Sigmoid colon (tissue), 7 donors: ENCODE measurements around the gene ALAS1. TPM values are rescaled to one million over a fixed set of nuclear protein-coding genes. Genes with fewer than 3 reads are reported as not detected.

Experiments
- DNase-seq: peaks from one replicate; pipeline ENCODE4 v3.0.0-alpha.2; 2019
- H3K27ac ChIP-seq, 4 donors: fragments of 200-600 bp; sonication (generic); one replicate each; pipeline ENCODE4 v1.5.1; 2016 to 2019; ENCODE audit warnings: mild to moderate bottlenecking in 1 of 4
- H3K27me3 ChIP-seq, 3 donors: fragments of 200-600 bp; sonication (generic); one replicate each; pipeline ENCODE4 v1.5.1; 2019; ENCODE audit warnings: mild to moderate bottlenecking in 1 of 3
- H3K36me3 ChIP-seq, 4 donors: fragments of 200-600 bp; sonication (generic); one replicate each; pipeline ENCODE4 v1.5.1; 2016 to 2019
- H3K4me1 ChIP-seq, 4 donors: fragments of 200-600 bp; sonication (generic); one replicate each; pipeline ENCODE4 v1.5.1; 2017 to 2019
- H3K4me3 ChIP-seq, 4 donors: fragments of 200-600 bp; sonication (generic); one replicate each; pipeline ENCODE4 v1.5.1; 2017 to 2019; ENCODE audit warnings: mild to moderate bottlenecking in 2 of 4, moderate library complexity in 1 of 4
- H3K9me3 ChIP-seq, 4 donors: fragments of 200-600 bp in 3 of 4; sonication (generic) in 3 of 4; one replicate each; pipeline versions ENCODE4 v1.5.1 to v1.6.1; 2013 to 2019
- CTCF ChIP-seq, 4 experiments: fragments of 450-650 bp in 3 of 4; fragments of 200-600 bp in 1 of 4; IDR thresholded peaks; one replicate each; pipeline ENCODE4 v1.5.1; 2016 to 2019; ENCODE audit warnings: antibody characterized with exemption in 4 of 4, mild to moderate bottlenecking in 3 of 4, moderate library complexity in 2 of 4
- EP300 ChIP-seq, 4 donors: sonication (generic); formaldehyde crosslinking; IDR thresholded peaks; one replicate each; pipeline ENCODE4 v1.6.1; 2017; ENCODE audit warnings: antibody characterized with exemption in 4 of 4
- POLR2A ChIP-seq, 2 donors: fragments of 450-650 bp; IDR thresholded peaks; one replicate each; pipeline ENCODE4 v1.6.1; 2016; ENCODE audit warnings: antibody characterized with exemption in 2 of 2, mild to moderate bottlenecking in 2 of 2, moderate library complexity in 2 of 2
- POLR2AphosphoS5 ChIP-seq, 4 donors: sonication (generic); formaldehyde crosslinking; IDR thresholded peaks; one replicate each; pipeline ENCODE4 v1.6.1; 2017; ENCODE audit warnings: antibody characterized with exemption in 4 of 4
- WGBS, 2 donors: extraction: QIAGEN DNeasy Blood & Tissue Kit; methylation state at CpG; one replicate each; pipeline ENCODE4 v1.1.7; 2013; 5-methylcytosine and 5-hydroxymethylcytosine counted together
- intact Hi-C: fragments of 100-400 bp; cut with DNase I; formaldehyde crosslinking; loops from one replicate; pipeline ENCODE4 v1.15.1; 2023
- polyA plus RNA-seq, 3 donors: library from polyadenylated mRNA; stranded (reverse); fragments of 200-250 nt; gene quantifications; one replicate each; pipeline ENCODE4 v1.2.3, GENCODE V29; 2013
- total RNA-seq, 4 donors: library from RNA; depleted of rRNA; stranded (reverse); fragments of >200 nt; gene quantifications; one replicate each; pipeline ENCODE4 v1.1.0, GENCODE V29; 2016
- donor health status: healthy with polysubstance abuse.
- donor health status: Bipolar disorder and iron deficiency.
- donor health status: healthy.

The ALAS1 gene
- total and polyA plus RNA-seq, 7 donors, result 23.2 to 121 (median 27.3) TPM

DNA sequence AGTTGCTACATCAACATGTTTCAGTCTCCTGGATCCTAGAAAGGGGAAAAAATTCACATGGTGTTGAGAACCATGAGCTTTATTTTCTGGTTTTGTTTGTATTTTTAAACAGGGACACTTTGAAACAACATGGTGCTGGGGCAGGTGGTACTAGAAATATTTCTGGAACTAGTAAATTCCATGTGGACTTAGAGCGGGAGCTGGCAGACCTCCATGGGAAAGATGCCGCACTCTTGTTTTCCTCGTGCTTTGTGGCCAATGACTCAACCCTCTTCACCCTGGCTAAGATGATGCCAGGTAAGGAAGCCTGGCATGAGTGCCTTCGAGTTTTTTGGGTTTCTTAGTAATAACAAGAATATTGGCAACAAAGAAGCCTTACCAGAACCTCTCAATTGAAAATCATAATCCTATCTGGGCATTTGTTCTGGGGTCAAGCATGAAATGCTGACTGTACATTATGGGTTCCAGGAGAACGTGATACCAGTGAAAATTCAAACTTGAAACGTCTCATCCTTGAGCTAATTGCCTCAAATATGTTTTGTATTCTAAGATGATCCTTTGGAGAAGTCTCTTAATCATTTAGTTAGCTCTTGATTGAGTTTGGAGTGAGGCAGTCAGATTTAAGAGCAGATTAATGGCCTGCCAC is 7.9 kb downstream of the ALAS1 start:
- Histone ChIP-seq H3K4me3 (no peak overlapping the region), H3K27ac (no peak overlapping the region), H3K36me3 (peaks cover 50 to 100% (median 78%) of the 10 kb centered on the region in 4 donors), H3K27me3 (no peaks in the 10 kb centered on the region), H3K9me3 (no peaks in the 10 kb centered on the region), H3K4me1 (peaks cover 0 to 8% (median 3%) of the 10 kb centered on the region in 4 donors)
- WGBS, 2 donors, result 89% methylated on average over 6 of the region's 6 CpGs
- DNase-seq, result no peak
- intact Hi-C loops, result no loop called here
- TF ChIP-seq EP300 (IDR thresholded peaks at IDR 0.05), result no peak
- TF ChIP-seq POLR2AphosphoS5 (IDR thresholded peaks at IDR 0.05), result no peak
- TF ChIP-seq CTCF (IDR thresholded peaks at IDR 0.05), result no peak
- no peak for TF ChIP-seq POLR2A (IDR thresholded peaks at IDR 0.05)

- Histone ChIP-seq H3K9me3 (no peaks in the 10 kb centered on the region), H3K4me1 (no peaks in the 10 kb centered on the region), H3K4me3 (no peak overlapping the region), H3K27me3 (no peaks in the 10 kb centered on the region), H3K27ac (no peak overlapping the region), H3K36me3 (peaks cover 58 to 100% (median 91%) of the 10 kb centered on the region in 4 donors)
- WGBS, 2 donors, result 91 to 96% methylated on average over 4 of the region's 4 CpGs
- TF ChIP-seq POLR2AphosphoS5 (IDR thresholded peaks at IDR 0.05) (no peak), CTCF (IDR thresholded peaks at IDR 0.05) (no peak), POLR2A (IDR thresholded peaks at IDR 0.05) (no peak), EP300 (IDR thresholded peaks at IDR 0.05) (no peak)
- no peak for DNase-seq
- intact Hi-C loops, result no loop called here
Observed at GRCh38 chr3:52208556-52208955, 10.6 kb downstream of the ALAS1 start.

- DNase-seq, result no peak
- Histone ChIP-seq H3K4me3 (no peak overlapping the region), H3K36me3 (peaks cover 61 to 100% (median 90%) of the 10 kb centered on the region in 4 donors), H3K9me3 (no peaks in the 10 kb centered on the region), H3K27ac (no peak overlapping the region), H3K27me3 (no peaks in the 10 kb centered on the region), H3K4me1 (no peaks in the 10 kb centered on the region)
- TF ChIP-seq CTCF (IDR thresholded peaks at IDR 0.05) (no peak), EP300 (IDR thresholded peaks at IDR 0.05) (no peak), POLR2A (IDR thresholded peaks at IDR 0.05) (no peak), POLR2AphosphoS5 (IDR thresholded peaks at IDR 0.05) (no peak)
- intact Hi-C loops, result no loop called here
Observed at GRCh38 chr3:52210037-52210436, 12.1 kb downstream of the ALAS1 start.

- H3K27ac ChIP-seq, result no peak overlapping the region
- no peaks in the 10 kb centered on the region for H3K4me1 ChIP-seq
- intact Hi-C loops, result no loop called here
- H3K27me3 ChIP-seq, result no peaks in the 10 kb centered on the region
- TF ChIP-seq CTCF (IDR thresholded peaks at IDR 0.05) (no peak), POLR2AphosphoS5 (IDR thresholded peaks at IDR 0.05) (no peak)
- peaks cover 60 to 100% (median 88%) of the 10 kb centered on the region in 4 donors for H3K36me3 ChIP-seq
- H3K9me3 ChIP-seq, result no peaks in the 10 kb centered on the region
- 29 to 68% methylated on average over 6 of the region's 6 CpGs for WGBS, 2 donors
- DNase-seq, result no peak
- H3K4me3 ChIP-seq, result no peak overlapping the region
Observed at GRCh38 chr3:52210550-52211046, 12.6 kb downstream of the ALAS1 start.
